CD1c-positive myeloid dendritic cell (primary cell): Measurements from ENCODE around the gene ZGPAT.
A peak's percentile ranks its signal among the peaks of the same experiment; 100 is the strongest.
"Not testable (repeated sequence)": the region's sequence is repeated elsewhere in the genome, so short reads cannot be mapped to it uniquely, and the experiment has no call there.

ENCODE experiments used
- DNase-seq: peaks from one replicate; pipeline ENCODE4 v3.0.0-alpha.2; 2016; ENCODE audit errors: extremely low spot score

Gene ZGPAT

DNA sequence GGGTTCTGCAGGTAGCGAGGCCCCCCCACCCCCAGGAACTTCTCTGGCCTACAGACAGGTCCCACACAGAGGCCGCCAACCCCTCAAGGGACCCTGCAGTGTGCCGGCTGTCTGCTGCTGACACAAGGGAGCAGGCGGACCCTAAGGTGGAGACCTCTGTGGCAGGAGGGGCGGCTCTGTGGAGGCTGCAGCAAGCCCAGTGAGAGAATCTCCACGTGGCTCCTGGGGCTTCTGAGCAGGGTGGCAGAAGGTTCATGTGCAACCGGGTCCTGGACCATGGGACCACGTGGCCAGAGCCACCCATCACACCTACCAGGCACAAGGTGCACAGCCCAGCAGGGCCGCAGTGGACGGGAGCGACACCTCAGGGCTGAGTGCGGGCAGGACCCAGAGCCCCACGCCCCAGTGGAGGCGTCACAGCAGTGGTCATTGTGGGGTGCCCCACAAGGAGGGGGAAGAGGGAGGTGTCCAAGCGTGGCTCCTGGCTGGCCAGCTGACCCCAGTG lies 4.3 kb upstream of the ZGPAT start:
- DNase-seq = no peak

DNA sequence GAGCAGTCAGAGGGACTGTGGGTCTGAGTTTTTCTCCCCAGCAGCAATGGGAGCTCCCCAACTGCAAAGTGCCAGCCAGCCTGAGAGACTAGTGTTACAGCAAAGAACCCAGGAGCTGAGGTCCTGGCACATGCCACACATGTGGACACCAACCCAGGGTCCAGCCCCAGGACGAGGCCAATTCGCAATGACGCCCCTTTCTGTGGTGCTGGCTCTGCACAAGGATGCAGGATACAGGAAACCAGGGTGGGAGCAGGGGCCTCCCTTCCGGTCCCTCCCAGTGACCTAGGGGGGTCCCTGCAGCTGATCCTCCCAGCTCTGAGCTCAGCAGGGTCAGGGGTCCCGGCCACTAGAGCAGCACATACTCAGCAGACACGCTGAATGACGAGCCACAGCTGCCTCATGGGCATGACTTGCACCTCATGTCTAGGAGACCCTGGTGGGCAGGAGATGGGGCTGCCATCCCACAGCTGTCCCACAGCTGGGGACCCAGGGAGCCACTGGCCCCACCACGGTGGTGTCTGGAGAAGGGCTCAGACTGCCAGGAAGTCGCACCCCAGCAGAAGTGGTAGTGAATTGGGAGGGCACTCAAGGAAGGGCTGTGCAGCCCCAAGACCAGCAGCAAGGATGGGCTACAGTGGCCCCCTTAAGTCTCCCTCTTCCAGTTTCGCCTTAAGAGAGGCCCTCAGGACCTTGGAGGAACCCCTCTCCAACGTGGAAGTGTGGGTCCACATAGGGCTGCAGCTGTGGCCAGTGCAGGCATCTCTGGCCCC lies 3.7 kb upstream of the ZGPAT start:
- DNase-seq = no peak

- DNase-seq = no peak
These were observed 3.1 kb upstream of the ZGPAT start for GRCh38 chr20:63704749-63705117.

DNA sequence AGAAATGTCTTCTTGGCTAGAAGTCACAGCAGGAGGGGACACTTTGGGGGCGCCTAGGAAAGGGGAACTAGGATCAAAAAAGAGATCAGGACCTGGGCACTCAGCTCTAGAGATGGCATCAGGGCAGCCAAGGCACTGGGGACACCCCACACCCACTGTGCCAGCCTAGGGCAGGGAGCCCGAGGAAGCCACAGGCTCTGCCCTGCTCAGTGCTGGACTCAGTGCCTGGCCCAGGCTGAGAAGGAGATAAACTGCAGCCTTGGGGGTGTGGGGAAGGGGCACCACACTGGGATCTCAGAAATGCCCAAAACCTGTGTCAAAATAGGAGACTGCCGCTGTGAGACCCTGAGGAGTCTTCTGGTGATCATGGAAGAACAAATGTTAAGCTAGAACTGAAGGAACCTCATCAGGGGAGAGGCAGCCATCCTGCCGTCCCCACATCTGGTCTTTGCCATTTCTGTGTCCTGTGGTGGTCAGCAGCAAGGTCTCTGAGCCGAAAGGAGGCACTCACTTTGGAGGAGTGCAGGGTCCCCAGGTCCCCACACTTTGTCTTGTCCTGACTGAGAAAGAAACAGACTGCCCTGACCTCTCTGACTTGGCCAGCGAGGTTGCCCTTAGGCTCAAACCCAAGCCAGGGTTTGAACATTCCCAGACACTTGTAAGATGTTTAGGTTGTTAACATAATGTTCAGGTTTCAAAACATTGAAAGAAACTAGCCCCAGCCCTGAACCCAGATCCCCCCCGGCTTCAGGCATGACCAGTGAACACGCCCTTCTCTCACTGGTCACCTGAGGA lies 2.4 kb upstream of the ZGPAT start:
- DNase-seq = no peak

GRCh38 chr20:63706027-63706695 lies 1.7 kb upstream of the ZGPAT start:
- DNase-seq = no peak

DNA sequence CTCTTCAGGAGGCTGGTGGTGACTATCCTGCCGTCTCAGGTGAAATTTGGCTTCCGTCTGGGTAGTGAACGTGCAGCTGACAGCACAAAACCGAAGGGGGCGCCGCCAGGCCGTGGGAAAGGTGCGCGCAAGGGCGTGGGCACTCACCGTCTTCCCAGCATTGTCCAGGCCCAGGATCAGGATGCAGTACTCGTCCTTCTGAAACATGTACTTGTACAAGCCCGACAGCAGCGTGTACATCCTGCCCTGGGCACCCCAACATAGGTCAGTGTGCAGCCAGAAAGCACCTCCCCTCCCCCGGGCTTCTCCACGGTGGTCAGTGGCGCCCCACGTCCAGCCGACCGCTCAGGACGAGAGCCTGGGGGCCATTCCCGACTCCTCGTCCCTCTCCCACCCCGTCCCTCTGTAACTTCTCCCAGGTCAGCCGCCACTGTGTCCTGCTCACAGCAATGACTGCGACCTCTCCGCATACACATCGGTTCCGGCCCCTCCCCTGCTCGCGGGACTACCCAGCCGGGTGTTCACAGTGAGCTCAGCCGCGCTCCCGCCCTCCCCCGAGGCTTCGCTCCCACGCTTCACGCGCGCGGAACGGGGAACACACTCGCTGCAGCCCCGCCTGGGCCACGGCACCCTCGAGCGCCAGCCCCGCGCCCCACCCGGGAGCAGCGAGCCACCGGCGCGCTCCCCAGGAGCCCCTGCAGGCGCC lies 834 bp upstream of the ZGPAT start:
- peak; percentile 73 for DNase-seq

GRCh38 chr20:63708301-63709148 lies 686 bp downstream of the ZGPAT start:
- peak; percentile 6 for DNase-seq

DNA sequence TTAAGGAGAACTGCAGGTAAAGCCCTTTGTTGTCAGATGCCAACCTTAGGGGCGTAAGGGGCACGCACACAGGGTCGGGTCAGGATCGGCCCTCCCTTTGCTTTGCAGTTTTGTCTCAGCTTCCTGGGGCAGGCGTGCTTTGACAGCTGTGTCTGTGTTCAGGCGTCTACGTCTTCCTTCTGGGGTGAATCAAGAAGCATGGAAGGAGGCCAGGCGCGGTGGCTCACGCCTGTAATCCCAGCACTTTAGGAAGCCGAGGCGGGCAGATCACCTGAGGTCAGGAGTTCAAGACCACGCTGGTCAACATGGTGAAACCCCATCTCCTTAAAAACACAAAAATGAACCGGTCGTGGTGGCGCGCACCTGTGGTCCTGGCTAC lies 1.3 kb downstream of the ZGPAT start:
- DNase-seq = no peak

GRCh38 chr20:63711085-63711645 lies 3.3 kb downstream of the ZGPAT start:
- no peak for DNase-seq

- DNase-seq = no peak
These were observed 4.4 kb downstream of the ZGPAT start for GRCh38 chr20:63712191-63712590.

DNA sequence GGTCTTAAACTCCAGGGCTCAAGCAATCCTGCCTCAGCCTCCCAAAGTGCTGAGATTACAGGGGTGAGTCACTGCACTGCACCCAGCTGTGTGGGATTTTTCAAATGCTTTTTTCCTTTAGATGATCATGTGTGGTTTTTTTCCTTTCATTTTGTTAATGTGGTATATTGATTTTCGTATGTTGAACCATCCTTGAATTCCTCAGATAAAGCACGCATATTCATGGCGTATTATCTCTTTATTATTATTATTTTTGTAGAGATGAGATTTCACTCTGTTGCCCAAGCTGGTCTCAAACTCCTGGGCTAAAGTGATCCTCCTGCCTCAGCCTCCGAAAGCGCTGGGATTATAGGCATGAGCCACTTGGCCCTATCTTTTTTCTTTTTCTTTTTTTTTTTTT lies 7.0 kb downstream of the ZGPAT start:
- DNase-seq = no peak

- DNase-seq = no peak
These were observed 11.2 kb downstream of the ZGPAT start for GRCh38 chr20:63718996-63719395.

GRCh38 chr20:63722967-63723622 lies 15.3 kb downstream of the ZGPAT start:
- not testable (repeated sequence) for DNase-seq

- not testable (repeated sequence) for DNase-seq
These were observed 22.4 kb downstream of the ZGPAT start for GRCh38 chr20:63730189-63730733.

DNA sequence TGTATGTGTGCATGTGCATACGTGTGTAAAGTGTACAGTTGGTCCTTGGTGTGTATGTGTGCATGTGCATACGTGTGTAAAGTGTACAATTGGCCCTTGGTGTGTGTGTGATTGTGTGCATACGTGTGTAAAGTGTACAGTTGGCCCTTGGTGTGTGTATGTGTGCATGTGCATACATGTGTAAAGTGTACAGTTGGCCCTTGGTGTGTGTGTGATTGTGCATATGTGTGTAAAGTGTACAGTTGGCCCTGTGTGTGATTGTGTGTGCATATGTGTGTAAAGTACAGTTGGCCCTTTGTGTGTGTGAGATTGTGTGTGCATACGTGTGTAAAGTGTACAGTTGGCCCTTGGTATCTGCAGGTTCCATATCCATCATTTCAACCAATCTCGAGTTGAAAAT lies 23.6 kb downstream of the ZGPAT start:
- DNase-seq = no peak

GRCh38 chr20:63732118-63733095 lies 24.6 kb downstream of the ZGPAT start:
- DNase-seq = no peak

DNA sequence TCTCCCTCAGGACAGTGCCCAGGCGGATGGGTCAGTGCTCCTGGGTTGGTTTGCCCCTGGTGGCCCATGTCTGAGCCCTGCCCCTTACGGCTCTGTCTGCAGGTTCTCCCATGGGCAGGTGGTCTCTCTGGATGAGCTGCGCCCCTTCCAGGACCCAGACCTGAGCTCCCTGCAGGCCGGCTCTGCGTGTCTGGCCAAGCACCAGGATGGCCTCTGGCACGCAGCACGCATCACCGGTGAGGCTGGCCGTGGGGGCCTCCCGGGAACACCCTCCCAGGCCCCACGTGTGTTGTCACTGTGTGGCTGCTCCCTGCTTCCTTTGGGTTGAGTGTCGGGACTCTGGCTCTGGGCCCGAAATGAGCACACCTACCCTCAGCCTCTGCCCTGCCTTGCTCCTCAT lies 25.3 kb downstream of the ZGPAT start:
- no peak for DNase-seq

DNA sequence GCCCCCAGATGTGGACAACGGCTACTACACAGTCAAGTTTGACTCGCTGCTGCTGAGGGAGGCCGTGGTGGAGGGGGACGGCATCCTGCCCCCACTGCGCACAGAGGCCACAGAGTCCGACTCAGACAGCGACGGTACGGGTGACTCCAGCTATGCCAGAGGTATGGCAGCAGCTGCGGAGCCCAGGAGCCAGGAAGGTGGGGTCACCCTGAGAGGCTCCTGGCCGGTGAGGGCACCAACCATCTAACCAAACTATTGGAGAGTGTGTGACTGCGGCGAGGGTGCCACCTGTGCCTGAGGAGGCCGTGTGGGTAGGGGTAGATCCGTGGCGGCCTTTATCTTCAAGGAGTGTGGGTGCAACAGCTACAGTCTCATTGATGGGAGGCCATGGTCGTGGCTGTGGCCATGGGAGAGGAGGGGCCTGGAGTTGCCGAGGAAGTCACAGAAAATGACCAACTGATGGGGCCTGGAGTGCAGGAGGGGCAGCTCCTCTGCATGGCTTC lies 25.8 kb downstream of the ZGPAT start:
- DNase-seq = no peak
